ENCODE results near the gene AUTS2.
A peak's percentile ranks its signal among the peaks of the same experiment; 100 is the strongest.

- TF ChIP-seq GABPA (IDR thresholded peaks at IDR 0.05 in 1 of 2, conservative IDR thresholded peaks at IDR 0.05 in 1 of 2), result no peak
- no peak for TF ChIP-seq TAF1 (conservative IDR thresholded peaks at IDR 0.05)
- no peak for TF ChIP-seq CTCF (IDR thresholded peaks at IDR 0.05; ENCODE audit: low read depth, low read length, missing input control)
- no peak for TF ChIP-seq MAX (IDR thresholded peaks at IDR 0.05)
- peak; percentile 17 for TF ChIP-seq HNF4G (IDR thresholded peaks at IDR 0.05)
Observed at GRCh38 chr7:69929622-69930021, 331.3 kb downstream of the AUTS2 start.
